HepG2 (cell line): Measurements from ENCODE around the gene SLC43A1. TPM values are rescaled to one million over a fixed set of nuclear protein-coding genes. Genes with fewer than 3 reads are reported as not detected.

Source experiments
- ATAC-seq: fragments of 200-7000 bp; cut with Tn5 transposase; 3 replicates; pipeline ENCODE4 v1.9.1; 2020; ENCODE audit warnings: mild to moderate bottlenecking, moderate library complexity
- BruUV-seq: library from RNA; stranded (reverse); fragments of 400-500 nt; replicated peaks from 2 replicates; lab custom pipeline; 2021; lab: Mats Ljungman, UMichigan
- CTCF ChIA-PET: fragments of 300-600 bp; formaldehyde crosslinking; extraction: SDS; loops from one replicate; lab custom pipeline; 2021; ENCODE audit warnings: low total read pairs, inconsistent platforms, low intra/inter-chr PET ratio; lab: Yijun Ruan, JAX
- POLR2A ChIA-PET: fragments of 350-600 bp; sonication (Branson Sonifier 250); formaldehyde crosslinking; loops from one replicate; lab custom pipeline; 2020; ENCODE audit warnings: antibody characterized with exemption, inconsistent platforms; lab: Yijun Ruan, JAX
- DNase-seq: peaks from one replicate; pipeline ENCODE4 v3.0.0-alpha.2; 2015; ENCODE audit warnings: low spot score
- FAIRE-seq: peaks from 3 replicates; lab custom pipeline; 2011; peaks lifted over from hg19 to GRCh38; lab: Jason Lieb, UNC
- H2AFZ ChIP-seq: one replicate; pipeline ENCODE4 v1.6.1; 2011; ENCODE audit warnings: low read length, inconsistent platforms
- H3K27ac ChIP-seq: fragments of 300-600 bp; 3 replicates; pipeline ENCODE4 v1.8.0; 2011; ENCODE audit warnings: mixed run types, mild to moderate bottlenecking, mixed read lengths, low read length, inconsistent platforms; ENCODE audit not compliant: insufficient read depth; ENCODE audit errors: extremely low read length
- H3K27me3 ChIP-seq, 2 experiments: fragments of 200-600 bp in 1 of 2; 2 replicates in 1 of 2; 3 replicates in 1 of 2; pipeline versions ENCODE4 v1.6.0 to v1.8.0; 2011; ENCODE audit warnings: low read length in 2 of 2, mild to moderate bottlenecking in 2 of 2, moderate library complexity in 2 of 2, inconsistent platforms in 1 of 2; ENCODE audit not compliant: insufficient read depth in 2 of 2, control insufficient read depth in 1 of 2
- H3K36me3 ChIP-seq, 2 experiments: fragments of 200-600 bp in 1 of 2; replicated peaks in 1 of 2; 2 replicates in 1 of 2; 3 replicates in 1 of 2; pipeline versions ENCODE4 v1.5.1 to v1.8.0; 2011; ENCODE audit warnings: low read length in 2 of 2, inconsistent platforms in 1 of 2; ENCODE audit not compliant: insufficient read depth in 2 of 2, control insufficient read depth in 1 of 2
- H3K4me1 ChIP-seq: 2 replicates; pipeline ENCODE4 v1.5.1; 2012; ENCODE audit warnings: low read length, inconsistent platforms; ENCODE audit not compliant: insufficient read depth
- H3K4me2 ChIP-seq: 2 replicates; pipeline ENCODE4 v1.6.0; 2011; ENCODE audit warnings: low read depth, low read length, inconsistent platforms
- H3K4me3 ChIP-seq, 3 experiments: fragments of 200-600 bp in 1 of 3; sonication (generic), shearing (Covaris generic) in 1 of 3; replicated peaks in 1 of 3; 2 replicates each; pipeline ENCODE4 v1.5.1; 2011 to 2016; ENCODE audit warnings: low read length in 3 of 3, inconsistent platforms in 2 of 3, low read depth in 2 of 3, mild to moderate bottlenecking in 2 of 3, control low read depth in 1 of 3, mixed read lengths in 1 of 3; ENCODE audit not compliant: insufficient read depth in 1 of 3
- H3K79me2 ChIP-seq: one replicate; pipeline ENCODE4 v1.6.1; 2011; ENCODE audit warnings: low read length, inconsistent platforms; ENCODE audit not compliant: insufficient read depth
- H3K9ac ChIP-seq: 2 replicates; pipeline ENCODE4 v1.6.0; 2011; ENCODE audit warnings: mild to moderate bottlenecking, low read depth, low read length, inconsistent platforms; ENCODE audit not compliant: insufficient read depth
- H3K9me3 ChIP-seq: 2 replicates; pipeline ENCODE4 v1.5.1; 2012; ENCODE audit warnings: mild to moderate bottlenecking, low read length
- H4K20me1 ChIP-seq: 2 replicates; pipeline ENCODE4 v1.6.0; 2011; ENCODE audit warnings: inconsistent platforms, mild to moderate bottlenecking, low read length, moderate library complexity; ENCODE audit not compliant: insufficient read depth
- AKAP8 ChIP-seq: sonication (generic); formaldehyde crosslinking; IDR thresholded peaks from 2 replicates; pipeline ENCODE4 v1.5.1; 2020; ENCODE audit warnings: mild to moderate bottlenecking, missing genetic modification reagents
- CHD4 ChIP-seq: fragments of 200-600 bp; sonication (generic); IDR thresholded peaks from 2 replicates; pipeline ENCODE4 v1.7.0; 2017; ENCODE audit warnings: mild to moderate bottlenecking, low read length, borderline replicate concordance
- MEF2D ChIP-seq: sonication (generic); formaldehyde crosslinking; IDR thresholded peaks from 2 replicates; pipeline ENCODE4 v1.5.1; 2020; ENCODE audit warnings: mild to moderate bottlenecking, missing genetic modification reagents
- RFX5 ChIP-seq: IDR thresholded peaks from 2 replicates; pipeline ENCODE4 v1.6.1; 2011; ENCODE audit warnings: low read depth, low read length, improper control_type of control experiment
- SAFB2 ChIP-seq: sonication (generic); formaldehyde crosslinking; IDR thresholded peaks from 2 replicates; pipeline ENCODE4 v1.5.1; 2020; ENCODE audit warnings: missing genetic modification reagents, low read depth, mild to moderate bottlenecking, borderline replicate concordance
- SATB2 ChIP-seq: sonication (generic); formaldehyde crosslinking; IDR thresholded peaks from 2 replicates; pipeline ENCODE4 v1.5.0; 2020; ENCODE audit warnings: missing genetic modification reagents
- SRSF4 ChIP-seq: fragments of 200-400 bp; formaldehyde crosslinking; IDR thresholded peaks from one replicate; pipeline ENCODE4 v1.6.1; 2018; ENCODE audit warnings: mild to moderate bottlenecking, low read depth, low read length, moderate library complexity; ENCODE audit not compliant: poor library complexity, severe bottlenecking
- ZMYM3 ChIP-seq: sonication (generic); formaldehyde crosslinking; IDR thresholded peaks from 2 replicates; pipeline ENCODE4 v1.5.1; 2020; ENCODE audit warnings: mild to moderate bottlenecking, missing genetic modification reagents
- ZNF629 ChIP-seq: sonication (generic); formaldehyde crosslinking; conservative IDR thresholded peaks from 2 replicates; pipeline ENCODE4 v1.5.0; 2020; ENCODE audit warnings: missing genetic modification reagents
- ZSCAN12 ChIP-seq: sonication (generic); formaldehyde crosslinking; IDR thresholded peaks from 2 replicates; pipeline ENCODE4 v1.9.0; 2021; ENCODE audit warnings: mild to moderate bottlenecking, missing genetic modification reagents
- ZSCAN22 ChIP-seq: sonication (generic); formaldehyde crosslinking; IDR thresholded peaks from 2 replicates; pipeline ENCODE4 v1.4.0; 2020; ENCODE audit warnings: mild to moderate bottlenecking, missing genetic modification reagents
- WGBS: methylation state at CpG from one replicate; pipeline ENCODE4 v1.1.6; 2017; ENCODE audit warnings: low lambda C conversion rate; 5-methylcytosine and 5-hydroxymethylcytosine counted together
- in situ Hi-C: cut with HindIII; loops from 2 replicates; pipeline ENCODE4 v1.10.0; 2017; ENCODE audit warnings: low pct_unique_long_range_greater_than_20kb; ENCODE audit not compliant: extremely low pct_ligation_motif_present
- intact Hi-C: fragments of 100-400 bp; cut with micrococcal nuclease; formaldehyde crosslinking; loops from one replicate; pipeline ENCODE4 v1.10.0; 2022; ENCODE audit not compliant: unreplicated experiment
- polyA plus RNA-seq, 8 experiments: library from polyadenylated mRNA; depleted of rRNA in 3 of 8; stranded (reverse) in 7 of 8; unstranded in 1 of 8; fragments of >200 nt; fragmentation: Illumina TruSeq in 4 of 8; extraction: Trizol in 4 of 8; gene quantifications; 2 replicates each; pipeline versions ENCODE4 v1.2.1 to v1.2.3, GENCODE V29; 2011 to 2016; ENCODE audit warnings: low read depth in 4 of 8, missing spikeins in 1 of 8, mixed read lengths in 1 of 8; ENCODE audit not compliant: insufficient read depth in 1 of 8
- total RNA-seq, 5 experiments: library from RNA; depleted of rRNA; stranded (reverse); fragments of >200 nt; fragmentation: Illumina TruSeq; extraction: Trizol; gene quantifications; 2 replicates each; pipeline ENCODE4 v1.2.3, GENCODE V29; 2016; ENCODE audit warnings: low read depth in 1 of 5
- TF ChIP-seq, protein P1 (sequence below): sonication (generic); formaldehyde crosslinking; IDR thresholded peaks from 2 replicates; pipeline ENCODE4 v1.9.0; 2021; ENCODE audit warnings: missing genetic modification reagents, borderline replicate concordance
- TF ChIP-seq, protein P2 (sequence below): IDR thresholded peaks from 2 replicates; pipeline ENCODE4 v1.6.1; 2016; ENCODE audit warnings: low read depth
- TF ChIP-seq, protein P3 (sequence below): fragments of 450-650 bp; IDR thresholded peaks from 2 replicates; pipeline ENCODE4 v1.6.1; 2016
- TF ChIP-seq, protein P4 (sequence below): sonication (generic); formaldehyde crosslinking; IDR thresholded peaks from 2 replicates; pipeline ENCODE4 v1.8.0; 2022; ENCODE audit warnings: mild to moderate bottlenecking, missing genetic modification reagents, moderate library complexity
- TF ChIP-seq, protein P5 (sequence below): IDR thresholded peaks from 2 replicates; pipeline ENCODE4 v1.6.1; 2016

The SLC43A1 gene
- total and polyA plus RNA-seq, 2 of the 13 experiments (the other 11 are each of a cell fraction or from before 2014, with no cell fraction given) = 72.3 to 87.6 TPM

DNA sequence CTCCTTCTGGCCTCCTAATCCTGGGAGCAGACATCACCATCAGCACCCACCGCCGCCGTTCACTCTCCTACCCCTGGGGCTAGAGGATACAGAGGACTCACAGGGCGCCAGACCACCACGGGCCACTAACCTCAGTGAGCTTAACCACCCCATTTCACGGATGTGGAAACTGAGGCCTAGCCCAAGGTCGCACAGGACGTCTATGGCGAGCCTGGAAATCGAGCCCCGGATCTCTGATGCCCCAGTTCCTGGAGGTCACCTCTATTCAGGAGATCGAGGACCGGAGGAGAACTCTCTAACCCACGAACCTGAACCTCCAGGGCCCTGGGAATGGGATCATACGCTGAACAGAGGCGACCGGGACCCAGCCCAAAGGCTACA is 14.7 kb upstream of the SLC43A1 start:
- ChIA-PET CTCF (interaction anchor here (1.0 to 1.1 kb wide), 2 partner anchors 37 to 38 kb away, joined by 3 to 4 read pairs; no protein-coding TSS in a partner anchor), POLR2A (interaction anchor here (1.0 to 2.6 kb wide), 8 partner anchors 15 to 111 kb away, joined by 3 to 13 read pairs (median 4); partner anchors contain the start of gene SLC43A1)
- peak overlapping the region; percentile 94 for H3K4me2 ChIP-seq
- DNase-seq = no peak
- H3K79me2 ChIP-seq = peaks cover 13% of the 10 kb centered on the region
- peak overlapping the region; percentile 80 to 98 (median 96) for H3K4me3 ChIP-seq
- FAIRE-seq = no peak
- peaks cover 0 to 5% of the 10 kb centered on the region in 2 experiments; a peak in 1 of 5 replicates for H3K36me3 ChIP-seq
- H3K27ac ChIP-seq = peak overlapping the region; percentile 62
- no peak overlapping the region for H2AFZ ChIP-seq
- intact Hi-C loops (loop anchor here (1.0 to 5.0 kb wide), 2 partner anchors 16 to 112 kb away; no protein-coding TSS in a partner anchor), in situ Hi-C loops (loop anchor here (5.0 kb wide), 1 partner anchor 183 kb away; no protein-coding TSS in a partner anchor)
- peaks cover 0 to 5% of the 10 kb centered on the region in 2 experiments; a peak in 1 of 5 replicates for H3K27me3 ChIP-seq
- peak overlapping the region; percentile 90 for H3K9ac ChIP-seq
- TSS peak; percentile 78 for BruUV-seq
- no peaks in the 10 kb centered on the region for H3K9me3 ChIP-seq
- WGBS = 0% methylated on average over 4 of the region's 17 CpGs
- H3K4me1 ChIP-seq = peaks cover 42% of the 10 kb centered on the region
- peak; percentile 39 for ATAC-seq
- no peaks in the 10 kb centered on the region for H4K20me1 ChIP-seq
- TF ChIP-seq, protein P1, sequence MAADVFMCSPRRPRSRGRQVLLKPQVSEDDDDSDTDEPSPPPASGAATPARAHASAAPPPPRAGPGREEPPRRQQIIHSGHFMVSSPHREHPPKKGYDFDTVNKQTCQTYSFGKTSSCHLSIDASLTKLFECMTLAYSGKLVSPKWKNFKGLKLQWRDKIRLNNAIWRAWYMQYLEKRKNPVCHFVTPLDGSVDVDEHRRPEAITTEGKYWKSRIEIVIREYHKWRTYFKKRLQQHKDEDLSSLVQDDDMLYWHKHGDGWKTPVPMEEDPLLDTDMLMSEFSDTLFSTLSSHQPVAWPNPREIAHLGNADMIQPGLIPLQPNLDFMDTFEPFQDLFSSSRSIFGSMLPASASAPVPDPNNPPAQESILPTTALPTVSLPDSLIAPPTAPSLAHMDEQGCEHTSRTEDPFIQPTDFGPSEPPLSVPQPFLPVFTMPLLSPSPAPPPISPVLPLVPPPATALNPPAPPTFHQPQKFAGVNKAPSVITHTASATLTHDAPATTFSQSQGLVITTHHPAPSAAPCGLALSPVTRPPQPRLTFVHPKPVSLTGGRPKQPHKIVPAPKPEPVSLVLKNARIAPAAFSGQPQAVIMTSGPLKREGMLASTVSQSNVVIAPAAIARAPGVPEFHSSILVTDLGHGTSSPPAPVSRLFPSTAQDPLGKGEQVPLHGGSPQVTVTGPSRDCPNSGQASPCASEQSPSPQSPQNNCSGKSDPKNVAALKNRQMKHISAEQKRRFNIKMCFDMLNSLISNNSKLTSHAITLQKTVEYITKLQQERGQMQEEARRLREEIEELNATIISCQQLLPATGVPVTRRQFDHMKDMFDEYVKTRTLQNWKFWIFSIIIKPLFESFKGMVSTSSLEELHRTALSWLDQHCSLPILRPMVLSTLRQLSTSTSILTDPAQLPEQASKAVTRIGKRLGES (CRISPR knock-in tag) = no peak
- TF ChIP-seq MEF2D (CRISPR knock-in tag) = peak; percentile 54; the same call in 1 of the 2 replicates
- TF ChIP-seq, protein P2, sequence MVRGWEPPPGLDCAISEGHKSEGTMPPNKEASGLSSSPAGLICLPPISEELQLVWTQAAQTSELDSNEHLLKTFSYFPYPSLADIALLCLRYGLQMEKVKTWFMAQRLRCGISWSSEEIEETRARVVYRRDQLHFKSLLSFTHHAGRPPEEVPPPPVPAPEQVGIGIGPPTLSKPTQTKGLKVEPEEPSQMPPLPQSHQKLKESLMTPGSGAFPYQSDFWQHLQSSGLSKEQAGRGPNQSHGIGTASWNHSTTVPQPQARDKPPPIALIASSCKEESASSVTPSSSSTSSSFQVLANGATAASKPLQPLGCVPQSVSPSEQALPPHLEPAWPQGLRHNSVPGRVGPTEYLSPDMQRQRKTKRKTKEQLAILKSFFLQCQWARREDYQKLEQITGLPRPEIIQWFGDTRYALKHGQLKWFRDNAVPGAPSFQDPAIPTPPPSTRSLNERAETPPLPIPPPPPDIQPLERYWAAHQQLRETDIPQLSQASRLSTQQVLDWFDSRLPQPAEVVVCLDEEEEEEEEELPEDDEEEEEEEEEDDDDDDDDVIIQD (CRISPR knock-in tag) = no peak
- TF ChIP-seq, protein P3, sequence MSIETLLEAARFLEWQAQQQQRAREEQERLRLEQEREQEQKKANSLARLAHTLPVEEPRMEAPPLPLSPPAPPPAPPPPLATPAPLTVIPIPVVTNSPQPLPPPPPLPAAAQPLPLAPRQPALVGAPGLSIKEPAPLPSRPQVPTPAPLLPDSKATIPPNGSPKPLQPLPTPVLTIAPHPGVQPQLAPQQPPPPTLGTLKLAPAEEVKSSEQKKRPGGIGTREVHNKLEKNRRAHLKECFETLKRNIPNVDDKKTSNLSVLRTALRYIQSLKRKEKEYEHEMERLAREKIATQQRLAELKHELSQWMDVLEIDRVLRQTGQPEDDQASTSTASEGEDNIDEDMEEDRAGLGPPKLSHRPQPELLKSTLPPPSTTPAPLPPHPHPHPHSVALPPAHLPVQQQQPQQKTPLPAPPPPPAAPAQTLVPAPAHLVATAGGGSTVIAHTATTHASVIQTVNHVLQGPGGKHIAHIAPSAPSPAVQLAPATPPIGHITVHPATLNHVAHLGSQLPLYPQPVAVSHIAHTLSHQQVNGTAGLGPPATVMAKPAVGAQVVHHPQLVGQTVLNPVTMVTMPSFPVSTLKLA = no peak
- no peak for TF ChIP-seq ZSCAN22 (CRISPR knock-in tag)
- TF ChIP-seq, protein P4, sequence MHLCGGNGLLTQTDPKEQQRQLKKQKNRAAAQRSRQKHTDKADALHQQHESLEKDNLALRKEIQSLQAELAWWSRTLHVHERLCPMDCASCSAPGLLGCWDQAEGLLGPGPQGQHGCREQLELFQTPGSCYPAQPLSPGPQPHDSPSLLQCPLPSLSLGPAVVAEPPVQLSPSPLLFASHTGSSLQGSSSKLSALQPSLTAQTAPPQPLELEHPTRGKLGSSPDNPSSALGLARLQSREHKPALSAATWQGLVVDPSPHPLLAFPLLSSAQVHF (CRISPR knock-in tag) = 0 out of 2 replicates have a peak, but pooled peaks have one; percentile 13
- TF ChIP-seq SAFB2 = 0 out of 2 replicates have a peak, but pooled peaks have one; percentile 35
- TF ChIP-seq ZMYM3 (CRISPR knock-in tag) = peak; percentile 92
- TF ChIP-seq SATB2 = peak; percentile 63; the same call in 1 of the 2 replicates
- TF ChIP-seq AKAP8 (CRISPR knock-in tag) = 0 out of 2 replicates have a peak, but pooled peaks have one; percentile 22
- TF ChIP-seq ZNF629 (CRISPR knock-in tag) = peak; percentile 99
- TF ChIP-seq CHD4 = peak; percentile 85
- TF ChIP-seq RFX5 = no peak
- TF ChIP-seq, protein P5, sequence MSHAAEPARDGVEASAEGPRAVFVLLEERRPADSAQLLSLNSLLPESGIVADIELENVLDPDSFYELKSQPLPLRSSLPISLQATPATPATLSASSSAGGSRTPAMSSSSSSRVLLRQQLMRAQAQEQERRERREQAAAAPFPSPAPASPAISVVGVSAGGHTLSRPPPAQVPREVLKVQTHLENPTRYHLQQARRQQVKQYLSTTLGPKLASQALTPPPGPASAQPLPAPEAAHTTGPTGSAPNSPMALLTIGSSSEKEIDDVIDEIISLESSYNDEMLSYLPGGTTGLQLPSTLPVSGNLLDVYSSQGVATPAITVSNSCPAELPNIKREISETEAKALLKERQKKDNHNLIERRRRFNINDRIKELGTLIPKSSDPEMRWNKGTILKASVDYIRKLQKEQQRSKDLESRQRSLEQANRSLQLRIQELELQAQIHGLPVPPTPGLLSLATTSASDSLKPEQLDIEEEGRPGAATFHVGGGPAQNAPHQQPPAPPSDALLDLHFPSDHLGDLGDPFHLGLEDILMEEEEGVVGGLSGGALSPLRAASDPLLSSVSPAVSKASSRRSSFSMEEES (CRISPR knock-in tag) = no peak
- TF ChIP-seq ZSCAN12 (CRISPR knock-in tag) = 0 out of 2 replicates have a peak, but pooled peaks have one; percentile 45
- no peak for TF ChIP-seq SRSF4
